GM12878 (cell line): ENCODE measurements around the gene DOCK7. TPM values are rescaled to one million over a fixed set of nuclear protein-coding genes. Genes with fewer than 3 reads are reported as not detected.

Experiments
- ATAC-seq: fragments of 200-7000 bp; cut with Tn5 transposase; 3 replicates; pipeline ENCODE4 v1.9.1; 2020; ENCODE audit warnings: mild to moderate bottlenecking, moderate library complexity
- BruUV-seq: library from RNA; stranded (reverse); fragments of 400-500 nt; replicated peaks from 2 replicates; lab custom pipeline; 2021; lab: Mats Ljungman, UMichigan
- CTCF ChIA-PET: fragments of 300-600 bp; sonication (Branson Sonifier 250); formaldehyde crosslinking; extraction: SDS; loops from one replicate; lab custom pipeline; 2021; ENCODE audit warnings: inconsistent platforms; lab: Yijun Ruan, JAX
- POLR2A ChIA-PET: fragments of 350-600 bp; formaldehyde crosslinking; extraction: SDS; loops from one replicate; lab custom pipeline; 2021; ENCODE audit warnings: inconsistent platforms; lab: Charles Lee
- RAD21 ChIA-PET: fragments of 300-600 bp; sonication (Branson Sonifier 250); formaldehyde crosslinking; loops from one replicate; lab custom pipeline; 2023; ENCODE audit warnings: antibody characterized with exemption; ENCODE audit not compliant: unreplicated experiment; lab: Charles Lee
- SMC1A ChIA-PET: fragments of 300-600 bp; sonication (Branson Sonifier 250); formaldehyde crosslinking; loops from one replicate; lab custom pipeline; 2023; ENCODE audit not compliant: unreplicated experiment, uncharacterized antibody; lab: Charles Lee
- DNase-seq: peaks from one replicate; pipeline ENCODE4 v3.0.0-alpha.2; 2011; ENCODE audit warnings: low read depth, low spot score
- FAIRE-seq: peaks from 3 replicates; lab custom pipeline; 2011; peaks lifted over from hg19 to GRCh38; lab: Jason Lieb, UNC
- H2AFZ ChIP-seq: 2 replicates; pipeline ENCODE4 v1.6.0; 2011; ENCODE audit warnings: low read depth, low read length, control low read depth; ENCODE audit not compliant: control insufficient read depth
- H3K27ac ChIP-seq: 2 replicates; pipeline ENCODE4 v1.5.1; 2011; ENCODE audit warnings: control low read depth; ENCODE audit not compliant: control insufficient read depth, insufficient read depth
- H3K27me3 ChIP-seq, 2 experiments: replicated peaks in 1 of 2; 2 replicates each; pipeline versions ENCODE4 v1.6.0 to v1.6.1; 2011; ENCODE audit warnings: low read length in 1 of 2; ENCODE audit not compliant: control insufficient read depth in 2 of 2, insufficient read depth in 2 of 2
- H3K36me3 ChIP-seq, 2 experiments: 2 replicates each; pipeline ENCODE4 v1.5.1; 2011; ENCODE audit warnings: low read length in 1 of 2; ENCODE audit not compliant: control insufficient read depth in 2 of 2, insufficient read depth in 2 of 2
- H3K4me1 ChIP-seq: 2 replicates; pipeline ENCODE4 v1.6.1; 2011; ENCODE audit warnings: mild to moderate bottlenecking, low read length, moderate library complexity, mixed read lengths; ENCODE audit not compliant: control insufficient read depth, insufficient read depth
- H3K4me2 ChIP-seq: 2 replicates; pipeline ENCODE4 v1.6.0; 2011; ENCODE audit warnings: control low read depth; ENCODE audit not compliant: control insufficient read depth, insufficient read depth
- H3K4me3 ChIP-seq: fragments of 200-600 bp; sonication (generic); 2 replicates; pipeline ENCODE4 v1.5.1; 2016
- H3K79me2 ChIP-seq: 2 replicates; pipeline ENCODE4 v1.6.0; 2011; ENCODE audit warnings: low read length; ENCODE audit not compliant: control insufficient read depth, insufficient read depth
- H3K9ac ChIP-seq: 2 replicates; pipeline ENCODE4 v1.8.0; 2011; ENCODE audit warnings: low read length, control low read depth, mixed read lengths; ENCODE audit not compliant: control insufficient read depth, insufficient read depth
- H3K9me3 ChIP-seq: replicated peaks from 3 replicates; pipeline ENCODE4 v1.5.1; 2011; ENCODE audit warnings: mild to moderate bottlenecking, low read length; ENCODE audit not compliant: control insufficient read depth, insufficient read depth
- H4K20me1 ChIP-seq: 2 replicates; pipeline ENCODE4 v1.6.0; 2011; ENCODE audit not compliant: control insufficient read depth, insufficient read depth
- BCL11A ChIP-seq: IDR thresholded peaks from 2 replicates; pipeline ENCODE4 v1.6.1; 2011; ENCODE audit warnings: low read depth, low read length
- EZH2 ChIP-seq: IDR thresholded peaks from 2 replicates; pipeline ENCODE4 v1.6.1; 2012; ENCODE audit warnings: low read depth, mild to moderate bottlenecking, control low read depth, inconsistent platforms, low read length, borderline replicate concordance; ENCODE audit not compliant: control insufficient read depth
- FOXM1 ChIP-seq: IDR thresholded peaks from 2 replicates; pipeline ENCODE4 v1.6.1; 2012; ENCODE audit warnings: low read depth, mild to moderate bottlenecking, inconsistent platforms, low read length, moderate library complexity
- POU2F2 ChIP-seq: IDR thresholded peaks from 3 replicates; pipeline ENCODE4 v1.6.1; 2011; ENCODE audit warnings: low read depth, mild to moderate bottlenecking, low read length, borderline replicate concordance
- SMAD1 ChIP-seq: fragments of 450-650 bp; IDR thresholded peaks from 2 replicates; pipeline ENCODE4 v1.6.1; 2018; ENCODE audit warnings: mild to moderate bottlenecking, low read depth; ENCODE audit not compliant: partially characterized antibody
- ZNF384 ChIP-seq: IDR thresholded peaks from 2 replicates; pipeline ENCODE4 v1.6.1; 2012; ENCODE audit warnings: low read depth, mild to moderate bottlenecking, low read length, improper control_type of control experiment, borderline replicate concordance
- ZNF622 ChIP-seq: fragments of 450-650 bp; IDR thresholded peaks from 2 replicates; pipeline ENCODE4 v1.6.1; 2017; ENCODE audit warnings: mild to moderate bottlenecking, inconsistent platforms
- in situ Hi-C: fragments of 300-500 bp; cut with MboI; formaldehyde crosslinking; loops from 9 replicates; pipeline ENCODE4 v1.14.3; 2018; ENCODE audit warnings: mixed read lengths
- intact Hi-C: fragments of 100-400 bp; cut with micrococcal nuclease; formaldehyde crosslinking; loops from one replicate; pipeline ENCODE4 v1.14.2; 2022; ENCODE audit not compliant: unreplicated experiment
- polyA plus RNA-seq, 11 experiments: library from polyadenylated mRNA; depleted of rRNA in 4 of 11; unstranded in 6 of 11; stranded (reverse) in 5 of 11; fragments of >200 nt; fragmentation: Nextera tagmentation in 4 of 11; fragmentation: Illumina TruSeq in 1 of 11; extraction: Ambion mirVana in 4 of 11; extraction: Trizol in 1 of 11; gene quantifications; 1 replicate in 1 of 11; 2 replicates in 10 of 11; pipeline versions ENCODE4 v1.2.1 to v1.2.3, GENCODE V29; 2011 to 2016; ENCODE audit warnings: inconsistent platforms in 2 of 11, missing spikeins in 2 of 11, low read depth in 1 of 11
- total RNA-seq, 4 experiments: library from RNA; depleted of rRNA in 3 of 4; stranded (reverse); fragments of >200 nt in 3 of 4; fragmentation: Illumina TruSeq in 1 of 4; extraction: Trizol in 1 of 4; gene quantifications; 2 replicates each; pipeline versions ENCODE4 v1.2.1 to v1.2.3, GENCODE V29; 2013 to 2021
- TF ChIP-seq, protein P1 (sequence below): fragments of 150-350 bp; IDR thresholded peaks from 2 replicates; pipeline ENCODE4 v1.6.1; 2014; ENCODE audit warnings: mild to moderate bottlenecking, low read depth, low read length
- TF ChIP-seq, protein P2 (sequence below): fragments of 450-650 bp; IDR thresholded peaks from 2 replicates; pipeline ENCODE4 v1.6.1; 2017; ENCODE audit warnings: mild to moderate bottlenecking
- TF ChIP-seq, protein P3 (sequence below): fragments of 450-650 bp; IDR thresholded peaks from 2 replicates; pipeline ENCODE4 v1.6.1; 2016; ENCODE audit warnings: mild to moderate bottlenecking
- TF ChIP-seq, protein P4 (sequence below): IDR thresholded peaks from 2 replicates; pipeline ENCODE4 v1.6.1; 2012; ENCODE audit warnings: low read depth, low read length, improper control_type of control experiment
- TF ChIP-seq, protein P5 (sequence below): IDR thresholded peaks from 2 replicates; pipeline ENCODE4 v1.6.1; 2011; ENCODE audit warnings: borderline replicate concordance, low read depth, mild to moderate bottlenecking, moderate library complexity, low read length; ENCODE audit not compliant: insufficient read depth, poor library complexity, severe bottlenecking

Gene DOCK7
- total and polyA plus RNA-seq, 10 of the 15 experiments (the other 5 are each of a cell fraction or from before 2014, with no cell fraction given), result 4.8 to 34.6 (median 26.9) TPM

DNA sequence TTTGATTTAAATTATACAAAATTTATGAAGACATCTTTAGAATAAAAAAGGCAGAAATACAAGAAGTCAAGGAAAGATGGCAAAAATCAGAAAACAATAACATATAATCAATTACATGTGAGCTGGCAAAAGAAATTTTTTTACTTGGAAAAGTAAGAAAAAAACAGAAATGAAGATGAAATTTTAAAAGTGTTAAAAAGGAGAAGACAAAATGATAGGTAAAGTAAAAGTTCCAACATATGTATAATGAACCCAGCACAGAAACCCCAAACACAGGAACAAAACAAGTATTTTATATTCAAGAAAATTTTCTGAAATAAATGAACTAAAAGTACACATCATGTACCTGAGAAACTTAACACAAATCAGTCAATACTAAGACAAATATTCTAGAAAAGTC, 188.0 kb downstream of the DOCK7 start:
- no peaks in the 10 kb centered on the region for H3K9me3 ChIP-seq
- BruUV-seq, result no TSS peak
- ChIA-PET SMC1A (interaction anchor here (0.7 to 3.1 kb wide), 6 partner anchors 10 to 247 kb away, joined by 3 to 15 read pairs (median 3); no protein-coding TSS in a partner anchor), POLR2A (no interaction called here), CTCF (interaction anchor here (0.9 to 3.5 kb wide), 5 partner anchors 8 to 246 kb away, joined by 3 to 24 read pairs (median 4); no protein-coding TSS in a partner anchor), RAD21 (interaction anchor here (0.6 to 1.3 kb wide), 3 partner anchors 8 to 247 kb away, joined by 3 read pairs; no protein-coding TSS in a partner anchor)
- no peak for ATAC-seq
- no peaks in the 10 kb centered on the region for H3K27me3 ChIP-seq
- H2AFZ ChIP-seq, result no peak overlapping the region
- TF ChIP-seq, protein P1, sequence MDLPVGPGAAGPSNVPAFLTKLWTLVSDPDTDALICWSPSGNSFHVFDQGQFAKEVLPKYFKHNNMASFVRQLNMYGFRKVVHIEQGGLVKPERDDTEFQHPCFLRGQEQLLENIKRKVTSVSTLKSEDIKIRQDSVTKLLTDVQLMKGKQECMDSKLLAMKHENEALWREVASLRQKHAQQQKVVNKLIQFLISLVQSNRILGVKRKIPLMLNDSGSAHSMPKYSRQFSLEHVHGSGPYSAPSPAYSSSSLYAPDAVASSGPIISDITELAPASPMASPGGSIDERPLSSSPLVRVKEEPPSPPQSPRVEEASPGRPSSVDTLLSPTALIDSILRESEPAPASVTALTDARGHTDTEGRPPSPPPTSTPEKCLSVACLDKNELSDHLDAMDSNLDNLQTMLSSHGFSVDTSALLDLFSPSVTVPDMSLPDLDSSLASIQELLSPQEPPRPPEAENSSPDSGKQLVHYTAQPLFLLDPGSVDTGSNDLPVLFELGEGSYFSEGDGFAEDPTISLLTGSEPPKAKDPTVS, result no peak
- TF ChIP-seq, protein P2, sequence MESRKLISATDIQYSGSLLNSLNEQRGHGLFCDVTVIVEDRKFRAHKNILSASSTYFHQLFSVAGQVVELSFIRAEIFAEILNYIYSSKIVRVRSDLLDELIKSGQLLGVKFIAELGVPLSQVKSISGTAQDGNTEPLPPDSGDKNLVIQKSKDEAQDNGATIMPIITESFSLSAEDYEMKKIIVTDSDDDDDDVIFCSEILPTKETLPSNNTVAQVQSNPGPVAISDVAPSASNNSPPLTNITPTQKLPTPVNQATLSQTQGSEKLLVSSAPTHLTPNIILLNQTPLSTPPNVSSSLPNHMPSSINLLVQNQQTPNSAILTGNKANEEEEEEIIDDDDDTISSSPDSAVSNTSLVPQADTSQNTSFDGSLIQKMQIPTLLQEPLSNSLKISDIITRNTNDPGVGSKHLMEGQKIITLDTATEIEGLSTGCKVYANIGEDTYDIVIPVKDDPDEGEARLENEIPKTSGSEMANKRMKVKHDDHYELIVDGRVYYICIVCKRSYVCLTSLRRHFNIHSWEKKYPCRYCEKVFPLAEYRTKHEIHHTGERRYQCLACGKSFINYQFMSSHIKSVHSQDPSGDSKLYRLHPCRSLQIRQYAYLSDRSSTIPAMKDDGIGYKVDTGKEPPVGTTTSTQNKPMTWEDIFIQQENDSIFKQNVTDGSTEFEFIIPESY, result no peak
- TF ChIP-seq EZH2 (no peak), FOXM1 (no peak), SMAD1 (no peak), POU2F2 (no peak), ZNF622 (no peak), BCL11A (no peak), ZNF384 (no peak)
- TF ChIP-seq, protein P3, sequence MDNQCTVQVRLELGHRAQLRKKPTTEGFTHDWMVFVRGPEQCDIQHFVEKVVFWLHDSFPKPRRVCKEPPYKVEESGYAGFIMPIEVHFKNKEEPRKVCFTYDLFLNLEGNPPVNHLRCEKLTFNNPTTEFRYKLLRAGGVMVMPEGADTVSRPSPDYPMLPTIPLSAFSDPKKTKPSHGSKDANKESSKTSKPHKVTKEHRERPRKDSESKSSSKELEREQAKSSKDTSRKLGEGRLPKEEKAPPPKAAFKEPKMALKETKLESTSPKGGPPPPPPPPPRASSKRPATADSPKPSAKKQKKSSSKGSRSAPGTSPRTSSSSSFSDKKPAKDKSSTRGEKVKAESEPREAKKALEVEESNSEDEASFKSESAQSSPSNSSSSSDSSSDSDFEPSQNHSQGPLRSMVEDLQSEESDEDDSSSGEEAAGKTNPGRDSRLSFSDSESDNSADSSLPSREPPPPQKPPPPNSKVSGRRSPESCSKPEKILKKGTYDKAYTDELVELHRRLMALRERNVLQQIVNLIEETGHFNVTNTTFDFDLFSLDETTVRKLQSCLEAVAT, result no peak
- TF ChIP-seq, protein P4, sequence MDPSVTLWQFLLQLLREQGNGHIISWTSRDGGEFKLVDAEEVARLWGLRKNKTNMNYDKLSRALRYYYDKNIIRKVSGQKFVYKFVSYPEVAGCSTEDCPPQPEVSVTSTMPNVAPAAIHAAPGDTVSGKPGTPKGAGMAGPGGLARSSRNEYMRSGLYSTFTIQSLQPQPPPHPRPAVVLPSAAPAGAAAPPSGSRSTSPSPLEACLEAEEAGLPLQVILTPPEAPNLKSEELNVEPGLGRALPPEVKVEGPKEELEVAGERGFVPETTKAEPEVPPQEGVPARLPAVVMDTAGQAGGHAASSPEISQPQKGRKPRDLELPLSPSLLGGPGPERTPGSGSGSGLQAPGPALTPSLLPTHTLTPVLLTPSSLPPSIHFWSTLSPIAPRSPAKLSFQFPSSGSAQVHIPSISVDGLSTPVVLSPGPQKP, result no peak
- TF ChIP-seq, protein P5, sequence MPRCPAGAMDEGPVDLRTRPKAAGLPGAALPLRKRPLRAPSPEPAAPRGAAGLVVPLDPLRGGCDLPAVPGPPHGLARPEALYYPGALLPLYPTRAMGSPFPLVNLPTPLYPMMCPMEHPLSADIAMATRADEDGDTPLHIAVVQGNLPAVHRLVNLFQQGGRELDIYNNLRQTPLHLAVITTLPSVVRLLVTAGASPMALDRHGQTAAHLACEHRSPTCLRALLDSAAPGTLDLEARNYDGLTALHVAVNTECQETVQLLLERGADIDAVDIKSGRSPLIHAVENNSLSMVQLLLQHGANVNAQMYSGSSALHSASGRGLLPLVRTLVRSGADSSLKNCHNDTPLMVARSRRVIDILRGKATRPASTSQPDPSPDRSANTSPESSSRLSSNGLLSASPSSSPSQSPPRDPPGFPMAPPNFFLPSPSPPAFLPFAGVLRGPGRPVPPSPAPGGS, result no peak
- no peaks in the 10 kb centered on the region for H3K79me2 ChIP-seq
- H3K4me2 ChIP-seq, result no peak overlapping the region
- H3K9ac ChIP-seq, result no peak overlapping the region
- no peaks in the 10 kb centered on the region for H3K4me1 ChIP-seq
- intact Hi-C loops, result loop anchor here (10.0 kb wide), 1 partner anchor 345 kb away; no protein-coding TSS in a partner anchor
- no peak for DNase-seq
- no peaks in the 10 kb centered on the region for H4K20me1 ChIP-seq
- H3K4me3 ChIP-seq, result no peak overlapping the region
- no peaks in the 10 kb centered on the region for H3K36me3 ChIP-seq
- in situ Hi-C loops, result no loop called here
- FAIRE-seq, result no peak
- H3K27ac ChIP-seq, result no peak overlapping the region
